Activated CD8-positive, alpha-beta memory T cell treated with anti-CD3 and anti-CD28 coated beads, Interleukin-2, amount 50 U/mL, for 24 hours (primary cell): Measurements from ENCODE around the gene HOXD9.

Experiments used
- DNase-seq: peaks from one replicate; pipeline ENCODE4 v3.0.0-alpha.2; 2020; ENCODE audit errors: extremely low read depth

Gene HOXD9

DNA sequence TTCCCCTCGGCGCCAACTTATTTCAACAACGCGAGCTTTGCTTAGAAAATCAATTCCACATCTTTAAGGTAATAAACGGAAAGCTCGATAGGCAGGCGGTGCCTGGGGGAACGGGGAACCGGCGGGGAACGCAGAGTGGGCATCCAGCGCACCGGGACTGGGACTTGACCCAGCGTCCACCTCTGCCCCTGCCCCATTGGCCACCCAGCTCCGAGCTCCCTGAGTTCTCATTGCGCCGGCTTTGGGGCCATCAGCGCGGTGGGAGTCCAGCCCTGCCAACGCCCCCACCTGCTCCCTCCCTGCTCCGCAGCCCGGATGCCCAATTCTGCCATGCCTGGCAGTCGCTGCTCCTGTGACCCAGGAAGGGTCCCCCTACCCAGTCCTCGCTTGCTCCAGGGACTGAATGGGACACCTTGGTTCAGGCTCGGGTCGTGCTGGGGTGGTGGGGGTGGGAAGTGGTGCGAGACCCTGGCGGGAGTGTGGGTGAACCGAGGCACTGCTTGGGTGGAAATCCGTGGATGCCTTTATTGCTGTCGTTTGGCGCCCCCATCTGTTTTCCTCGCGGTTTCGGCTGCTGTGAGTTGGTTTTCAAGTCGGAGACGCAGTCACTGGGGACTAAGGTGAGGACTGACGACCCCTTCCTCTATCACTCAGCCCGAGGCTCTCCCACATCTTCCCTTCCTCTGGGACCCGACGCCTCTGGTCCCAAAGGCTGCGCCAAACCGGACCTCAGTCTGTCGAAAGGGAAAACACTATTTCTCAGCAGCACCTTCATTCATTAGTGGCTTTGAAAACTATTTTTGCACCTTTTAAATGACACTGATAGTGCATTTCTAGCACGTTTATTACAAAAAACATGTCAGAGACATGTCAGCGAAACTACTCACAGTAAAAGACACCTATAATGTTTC, 36.4 kb upstream of the HOXD9 start:
- DNase-seq: no peak

DNA sequence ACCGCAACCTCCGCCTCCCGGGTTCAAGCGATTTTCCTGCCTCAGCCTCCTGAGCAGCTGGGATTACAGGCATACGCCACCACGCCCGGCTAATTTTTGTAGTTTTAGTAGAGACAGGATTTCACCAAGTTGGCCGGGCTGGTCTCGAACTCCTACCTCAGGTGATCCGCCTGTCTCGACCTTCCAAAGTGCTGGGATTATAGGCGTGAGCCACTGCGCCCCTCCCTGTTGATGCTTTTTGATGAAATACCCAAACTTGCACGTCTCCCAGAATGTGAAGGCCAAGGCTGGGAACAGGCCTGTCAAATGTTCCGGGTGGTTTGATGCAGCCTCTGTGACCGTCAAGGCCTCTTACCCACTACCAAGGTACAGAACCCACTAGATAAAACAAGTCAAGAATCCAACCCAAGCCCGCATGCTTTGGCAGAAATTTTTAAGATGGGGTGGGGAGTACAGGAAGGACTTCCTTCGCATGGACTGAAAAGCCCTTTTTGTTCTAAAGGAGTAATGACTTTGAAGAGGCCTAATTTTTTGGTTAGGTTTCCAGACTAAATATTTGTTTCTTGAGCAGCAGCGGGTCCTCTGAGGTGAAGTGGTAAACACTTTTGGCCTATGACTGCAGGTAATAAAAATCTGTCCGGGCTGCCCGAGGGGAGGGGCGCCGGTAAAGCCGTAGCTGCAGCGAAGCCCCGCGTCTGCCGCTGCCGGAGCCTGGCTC, 35.0 kb upstream of the HOXD9 start:
- no peak for DNase-seq

DNA sequence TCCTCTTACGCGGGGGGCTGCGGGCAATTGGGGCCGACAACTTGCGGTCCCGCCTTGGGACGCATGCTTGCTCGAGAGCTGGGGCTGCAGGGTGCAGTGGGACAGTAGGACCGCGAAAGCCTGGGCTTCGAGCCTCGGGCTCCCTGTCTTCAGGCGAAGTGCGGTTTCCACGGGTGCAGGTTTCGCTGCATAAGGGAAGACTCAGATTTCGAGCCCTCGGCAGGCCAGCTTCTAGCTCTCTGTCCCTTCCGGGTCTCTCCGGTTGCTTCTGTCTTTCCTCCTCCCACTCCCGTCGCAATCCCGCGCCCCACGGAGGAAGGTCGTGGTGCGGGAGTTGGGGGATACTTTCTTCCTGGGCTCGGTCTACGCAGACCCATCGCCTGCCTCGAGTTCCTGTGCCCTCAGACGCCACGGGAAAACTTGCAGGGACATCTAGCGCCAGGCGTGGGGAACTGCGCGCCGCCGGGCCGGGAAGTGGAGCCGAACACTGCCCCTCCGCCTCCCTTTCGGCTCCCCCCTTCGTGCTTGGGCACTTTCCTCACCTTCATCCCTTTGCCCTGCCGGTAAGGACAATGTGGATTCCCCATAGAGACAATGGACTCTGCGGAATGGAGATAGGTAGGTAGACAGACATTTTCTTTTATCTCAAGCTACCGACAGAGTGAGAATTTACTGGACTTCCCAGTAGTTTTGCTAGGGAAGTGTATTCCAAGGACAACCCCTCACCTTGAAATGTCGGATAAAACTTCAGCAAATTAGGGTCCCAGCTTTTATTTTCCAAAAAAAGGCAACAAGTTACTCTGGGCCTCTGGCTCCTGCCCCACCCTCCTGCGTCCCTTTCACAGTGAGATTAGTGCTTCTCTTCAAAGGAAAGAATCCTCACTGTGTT, 34.2 kb upstream of the HOXD9 start:
- no peak for DNase-seq

DNA sequence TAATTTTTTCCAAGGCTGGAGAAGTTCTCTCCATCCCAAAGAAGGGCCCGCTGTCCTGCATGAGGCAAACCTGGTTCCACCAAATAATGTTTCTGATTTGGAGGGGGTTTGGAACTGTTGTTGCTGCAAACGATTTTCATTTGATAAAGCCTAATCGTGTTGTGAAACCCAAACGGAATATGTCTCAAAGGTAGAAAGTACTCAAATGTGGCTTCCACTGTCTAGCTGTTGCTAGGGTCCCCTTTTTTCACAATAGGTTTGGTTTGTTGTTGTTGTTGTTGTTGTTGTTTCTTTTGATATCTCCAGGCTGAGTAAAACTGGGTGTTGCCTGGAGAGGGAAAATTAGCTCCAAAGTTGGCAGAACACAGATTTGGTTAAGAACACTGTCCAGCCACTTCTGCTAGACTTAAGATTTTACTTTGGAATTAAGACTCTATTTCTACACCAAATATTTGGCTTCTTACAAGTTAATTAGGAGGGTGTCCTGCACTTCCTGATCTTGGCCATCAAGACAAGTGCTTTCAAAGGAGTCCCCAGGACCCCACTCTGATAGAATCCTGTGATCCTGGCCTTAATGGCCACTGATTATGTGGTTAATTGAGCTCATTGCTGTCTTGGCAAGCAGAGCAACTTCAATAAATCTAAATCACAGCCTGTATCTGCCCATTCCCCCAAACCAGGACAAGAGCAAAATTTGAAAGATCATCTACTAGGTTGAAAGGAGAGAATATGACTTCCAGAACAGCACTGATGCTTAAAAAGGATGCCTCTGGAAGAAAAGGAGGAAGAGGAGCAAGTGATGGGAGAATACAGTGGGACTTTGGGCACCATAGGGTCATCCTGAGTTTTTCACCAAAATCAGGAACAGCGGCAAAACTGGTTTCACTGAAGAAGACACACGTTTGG, 33.3 kb upstream of the HOXD9 start:
- DNase-seq: no peak

DNA sequence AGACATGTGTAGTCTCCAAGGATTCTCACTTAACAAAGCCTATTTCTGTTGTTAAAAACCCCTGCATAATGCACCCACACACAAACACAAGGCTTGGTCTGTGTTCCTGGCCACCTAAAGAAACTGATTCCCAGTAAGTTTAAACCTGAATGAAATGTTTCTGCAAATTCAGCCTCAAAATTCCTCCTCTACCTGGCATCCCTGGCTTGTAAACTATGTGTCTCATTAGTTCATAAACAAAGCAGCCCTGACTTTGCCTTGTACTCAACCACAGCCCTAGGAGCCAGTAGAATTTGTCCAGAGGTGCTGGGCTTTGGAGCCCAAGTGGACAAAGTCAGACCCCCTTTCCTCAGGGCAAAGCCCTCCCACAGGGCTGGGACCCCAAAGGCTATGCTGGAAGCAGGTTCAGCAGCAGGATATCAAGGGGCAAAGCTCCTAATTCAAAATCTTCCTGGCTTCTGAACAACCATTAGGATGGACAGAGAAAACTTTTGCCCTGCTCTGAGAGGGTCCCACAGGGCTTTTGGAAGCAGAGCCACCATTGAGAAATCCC, 32.6 kb upstream of the HOXD9 start:
- no peak for DNase-seq

DNA sequence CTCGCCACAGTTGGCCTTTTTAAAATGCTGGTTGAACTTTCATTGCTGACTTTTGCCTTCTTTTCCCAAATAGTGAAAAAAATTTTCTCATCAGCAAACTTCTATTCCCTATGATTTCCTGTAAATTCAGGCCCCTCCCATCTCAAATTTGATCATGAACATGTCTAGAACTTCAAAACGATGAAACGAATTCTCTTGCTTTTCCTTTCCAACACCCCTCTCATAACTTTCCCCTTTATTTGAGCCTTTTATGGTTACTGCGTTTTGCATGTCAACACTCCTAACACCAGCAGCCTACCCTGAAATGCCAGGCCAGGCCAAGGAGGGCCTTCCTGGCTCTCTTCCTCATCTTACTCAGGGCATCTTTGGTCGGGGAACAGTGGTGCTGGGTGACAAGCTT, 31.7 kb upstream of the HOXD9 start:
- no peak for DNase-seq

DNA sequence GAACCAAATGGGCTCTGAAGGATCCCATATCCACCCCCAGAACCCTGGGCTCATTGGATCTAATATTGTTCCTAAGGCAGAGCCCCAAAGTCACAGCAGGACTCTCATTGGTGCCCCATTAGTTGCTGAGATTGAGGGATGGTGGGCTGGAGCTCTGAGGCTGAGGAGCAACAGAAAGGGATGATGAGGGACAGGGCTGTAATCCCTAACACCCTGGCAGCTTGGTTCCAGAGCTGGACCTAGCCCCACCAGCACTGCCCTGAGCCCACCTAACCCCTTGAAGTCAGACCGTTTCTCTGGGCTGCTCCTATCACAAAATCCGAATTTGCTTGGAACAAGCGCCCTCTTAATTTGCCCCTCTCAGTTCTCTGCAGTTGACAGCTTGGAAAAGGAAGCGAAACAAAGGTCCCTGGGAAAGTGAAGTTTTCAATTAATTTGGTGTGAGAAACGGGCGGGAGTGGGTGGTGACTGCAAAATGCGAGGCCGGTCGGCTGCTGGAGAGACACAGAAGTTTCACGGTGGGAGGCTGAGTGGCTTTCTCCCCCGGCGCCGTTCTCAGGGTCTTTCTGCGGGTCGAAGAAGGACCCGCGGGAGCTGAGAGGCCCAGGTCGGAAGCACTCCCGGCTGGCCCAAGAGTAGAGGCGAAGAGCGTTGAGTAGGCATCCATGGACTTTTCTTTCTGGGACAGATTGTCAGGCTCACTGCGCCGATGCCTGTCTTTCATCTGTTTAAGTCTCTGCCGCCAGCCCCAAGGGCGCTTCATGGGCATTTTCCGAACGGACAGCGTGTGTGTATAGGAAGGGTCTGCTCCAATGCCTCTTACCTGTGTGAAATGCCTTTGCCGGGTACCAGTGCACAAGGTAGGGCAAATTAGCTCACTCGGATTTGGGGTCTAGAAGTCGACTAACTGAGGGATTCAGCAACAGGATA, 30.9 kb upstream of the HOXD9 start:
- no peak for DNase-seq

DNA sequence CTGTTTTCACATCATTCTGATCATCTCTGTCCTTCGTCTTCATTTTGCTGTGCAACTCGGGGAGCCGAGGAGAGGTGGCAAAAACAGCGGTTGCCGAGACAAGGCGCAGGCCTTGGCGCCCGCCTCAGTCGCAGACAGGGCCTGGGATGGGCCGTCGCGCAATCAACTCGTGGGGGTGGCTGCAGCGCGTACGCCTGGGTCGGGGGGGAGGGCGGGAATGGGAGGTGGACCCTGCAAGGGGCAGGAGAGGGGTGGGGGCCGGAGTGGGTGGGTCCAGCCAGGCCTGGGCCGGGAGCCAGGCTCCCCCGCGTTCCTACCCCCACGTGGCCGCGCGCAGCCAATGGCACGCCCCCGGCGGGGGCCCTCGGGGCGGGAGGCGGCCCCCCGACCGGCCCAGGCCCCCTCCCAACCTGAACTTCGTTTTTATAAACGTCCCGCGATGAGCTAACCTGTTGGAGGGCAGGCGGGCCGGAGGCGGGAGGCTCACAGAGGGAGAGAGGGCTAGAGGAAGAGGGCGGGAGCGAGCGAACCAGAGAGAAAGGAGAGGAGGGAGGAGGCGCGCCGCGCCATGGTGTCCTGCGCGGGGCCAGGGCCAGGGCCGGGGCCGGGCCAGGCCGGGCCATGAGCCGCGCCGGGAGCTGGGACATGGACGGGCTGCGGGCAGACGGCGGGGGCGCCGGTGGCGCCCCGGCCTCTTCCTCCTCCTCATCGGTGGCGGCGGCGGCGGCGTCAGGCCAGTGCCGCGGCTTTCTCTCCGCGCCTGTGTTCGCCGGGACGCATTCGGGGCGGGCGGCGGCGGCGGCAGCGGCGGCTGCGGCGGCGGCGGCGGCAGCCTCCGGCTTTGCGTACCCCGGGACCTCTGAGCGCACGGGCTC, 30.0 kb upstream of the HOXD9 start, which contains the start of gene HOXD13:
Gene HOXD13 (plus strand): TSS at position 452 of the 875 bp plus-strand sequence. CDS start 170 bp downstream, at position 622.
- DNase-seq: no peak

DNA sequence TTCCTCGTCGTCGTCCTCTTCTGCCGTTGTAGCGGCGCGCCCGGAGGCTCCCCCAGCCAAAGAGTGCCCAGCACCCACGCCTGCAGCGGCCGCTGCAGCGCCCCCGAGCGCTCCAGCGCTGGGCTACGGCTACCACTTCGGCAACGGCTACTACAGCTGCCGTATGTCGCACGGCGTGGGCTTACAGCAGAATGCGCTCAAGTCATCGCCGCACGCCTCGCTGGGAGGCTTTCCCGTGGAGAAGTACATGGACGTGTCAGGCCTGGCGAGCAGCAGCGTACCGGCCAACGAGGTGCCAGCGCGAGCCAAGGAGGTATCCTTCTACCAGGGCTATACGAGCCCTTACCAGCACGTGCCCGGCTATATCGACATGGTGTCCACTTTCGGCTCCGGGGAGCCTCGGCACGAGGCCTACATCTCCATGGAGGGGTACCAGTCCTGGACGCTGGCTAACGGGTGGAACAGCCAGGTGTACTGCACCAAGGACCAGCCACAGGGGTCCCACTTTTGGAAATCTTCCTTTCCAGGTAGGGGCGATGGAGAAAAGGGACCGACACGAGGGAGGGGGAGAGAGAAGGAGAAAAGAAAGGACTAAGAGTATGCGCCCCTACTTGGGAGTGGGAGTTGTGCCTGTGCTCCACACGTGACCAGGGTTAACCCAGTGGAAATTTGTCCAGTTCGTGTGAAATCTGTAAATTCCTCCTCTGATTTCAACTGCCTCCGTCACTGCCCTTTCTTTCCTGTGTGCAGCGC, 29.2 kb upstream of the HOXD9 start:
- DNase-seq: no peak

DNA sequence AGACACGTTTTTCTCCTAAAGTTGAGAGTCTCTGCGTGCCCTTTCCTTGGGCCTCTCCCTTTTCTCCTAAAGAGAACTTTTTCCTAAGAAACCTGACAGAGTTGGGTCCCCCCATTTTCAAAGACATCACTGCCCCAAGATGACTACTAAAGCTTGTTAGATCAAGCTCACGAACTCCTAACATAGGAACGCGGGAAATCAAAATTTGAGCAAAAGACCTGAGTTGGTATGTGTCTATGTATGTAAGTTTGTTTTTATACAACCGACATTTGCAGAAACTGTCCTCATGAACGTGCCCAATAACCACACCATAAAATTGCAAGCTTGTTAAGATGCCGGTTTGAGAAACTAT, 28.6 kb upstream of the HOXD9 start:
- DNase-seq: no peak

DNA sequence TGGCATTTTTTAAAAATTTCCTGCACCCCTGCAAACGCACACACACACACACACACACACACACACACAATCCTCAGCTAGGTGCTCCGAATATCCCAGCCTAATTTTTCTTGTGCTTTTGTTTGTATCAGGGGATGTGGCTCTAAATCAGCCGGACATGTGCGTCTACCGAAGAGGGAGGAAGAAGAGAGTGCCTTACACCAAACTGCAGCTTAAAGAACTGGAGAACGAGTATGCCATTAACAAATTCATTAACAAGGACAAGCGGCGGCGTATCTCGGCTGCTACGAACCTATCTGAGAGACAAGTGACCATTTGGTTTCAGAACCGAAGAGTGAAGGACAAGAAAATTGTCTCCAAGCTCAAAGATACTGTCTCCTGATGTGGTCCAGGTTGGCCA, 28.2 kb upstream of the HOXD9 start:
- DNase-seq: no peak

DNA sequence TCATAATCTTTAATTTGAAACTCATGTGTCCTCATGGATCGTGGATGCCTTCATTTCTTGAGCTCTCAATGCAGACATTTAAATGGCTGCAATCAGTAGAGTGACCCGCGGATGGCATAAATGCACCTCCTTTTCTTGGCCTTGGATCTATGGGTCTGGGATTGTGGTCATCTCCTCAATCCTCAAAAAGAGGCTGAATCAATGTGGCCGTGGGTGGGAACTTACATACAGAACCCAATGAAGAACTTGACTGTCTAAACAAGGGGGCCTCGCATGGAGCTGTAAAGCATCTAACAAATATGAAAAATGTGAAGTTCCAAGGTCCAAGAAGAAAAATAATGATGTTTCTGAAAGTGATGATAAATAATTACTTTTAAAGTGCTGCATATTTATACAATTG, 27.1 kb upstream of the HOXD9 start:
- no peak for DNase-seq

DNA sequence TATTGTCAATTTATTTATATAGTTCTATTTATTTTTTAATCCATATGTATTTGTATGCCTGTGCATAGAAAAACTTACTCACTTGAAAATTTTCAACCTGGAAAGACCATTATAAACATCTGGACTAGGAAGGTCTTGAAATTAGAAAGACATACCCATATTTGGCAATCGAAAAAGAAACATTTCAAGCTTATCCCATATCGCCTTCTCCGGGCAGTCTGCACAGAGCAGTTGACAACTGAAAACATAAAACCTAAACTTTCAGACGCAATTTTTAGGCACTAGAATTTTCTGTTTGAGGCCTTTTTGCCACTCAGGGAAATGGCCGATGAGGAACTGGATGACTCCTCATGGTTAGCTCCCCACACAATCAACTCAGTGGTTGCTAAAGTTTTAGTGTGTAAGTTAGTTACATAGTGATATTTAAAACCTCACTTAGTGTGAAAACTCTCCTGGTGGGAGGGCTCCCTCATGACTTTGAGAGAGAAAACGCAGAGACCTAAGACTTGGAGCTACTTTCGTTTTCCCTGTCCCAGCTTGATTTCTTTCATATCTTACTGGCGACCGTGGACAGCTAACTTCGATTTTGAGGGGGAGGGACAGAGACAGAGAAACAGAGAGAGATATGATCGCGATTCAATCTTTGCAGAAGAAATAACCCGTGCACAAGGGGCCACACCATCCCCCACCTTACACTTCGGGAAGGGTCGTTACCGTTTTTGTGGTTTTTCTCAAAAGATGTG, 26.1 kb upstream of the HOXD9 start:
- no peak for DNase-seq

DNA sequence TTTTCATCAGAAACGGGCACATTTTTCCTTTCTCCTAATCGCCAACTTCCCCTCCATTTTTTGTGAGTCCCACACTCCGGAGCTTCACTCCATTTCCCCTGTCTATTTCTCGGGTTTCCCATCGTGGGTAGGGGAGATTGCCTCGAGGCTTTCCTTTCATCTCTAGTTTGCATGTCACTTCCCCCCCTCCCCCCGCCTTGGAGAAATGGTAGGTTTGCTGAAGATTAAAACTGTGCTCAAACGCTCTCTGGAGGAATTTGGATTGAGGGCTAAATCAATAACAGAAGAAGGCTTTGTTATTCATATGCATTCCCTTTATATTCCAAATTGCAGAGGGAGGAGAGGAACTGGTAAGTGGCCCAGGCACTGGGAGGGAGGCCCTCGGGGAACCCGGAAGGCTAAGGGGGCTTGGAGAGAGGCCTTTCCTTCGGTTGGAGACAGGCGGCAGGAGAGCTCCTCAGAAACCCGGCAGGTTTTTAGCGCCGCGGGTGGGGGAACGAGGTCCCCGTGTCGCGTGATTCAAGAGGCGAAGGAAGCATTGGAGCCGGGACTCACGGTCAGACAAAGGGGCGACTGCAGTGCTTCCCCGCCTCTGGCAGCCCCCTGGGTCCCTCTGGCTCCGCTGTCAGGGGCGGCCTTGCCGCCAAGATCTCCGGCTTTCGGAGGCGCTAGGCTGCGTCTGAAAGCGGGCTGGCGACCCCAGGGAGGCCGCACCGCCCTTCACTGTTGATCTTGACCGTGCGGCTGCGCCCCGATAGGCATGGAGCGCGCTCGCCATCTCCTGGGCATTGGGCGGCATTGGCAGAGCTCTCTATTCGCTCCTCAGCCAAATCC, 25.3 kb upstream of the HOXD9 start:
- peak; percentile 20 for DNase-seq

DNA sequence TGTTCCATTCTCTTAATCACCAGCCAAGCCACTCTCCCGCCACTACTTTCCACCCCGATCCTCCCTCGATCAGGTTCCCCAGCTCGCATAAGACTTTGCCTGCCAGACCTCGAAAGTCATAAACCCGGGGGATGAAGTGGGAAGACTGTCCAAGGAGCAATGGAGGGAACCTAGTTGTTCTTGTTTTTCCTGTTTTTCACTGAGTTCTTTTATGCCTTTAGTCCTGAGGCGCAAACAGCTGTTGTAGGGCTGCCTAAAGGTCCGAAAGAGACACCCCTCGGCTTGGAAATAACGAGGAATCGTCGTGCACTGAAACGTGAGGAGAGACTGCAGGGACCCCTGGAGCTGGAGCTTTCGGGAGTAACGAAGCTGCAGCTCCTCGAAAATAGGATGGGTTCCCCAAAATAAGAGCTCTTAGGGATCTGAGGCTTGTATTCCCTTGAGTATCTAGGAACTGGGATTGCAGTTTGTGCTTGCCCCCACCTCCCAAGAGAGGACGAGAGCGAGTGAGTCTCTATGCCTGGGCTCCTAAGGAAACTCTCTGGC, 24.6 kb upstream of the HOXD9 start:
- no peak for DNase-seq
